Endothelial cell of umbilical vein (primary cell): ENCODE measurements around the gene KRR1. TPM values are rescaled to one million over a fixed set of nuclear protein-coding genes. Genes with fewer than 3 reads are reported as not detected.

Experiments used
- BruUV-seq: library from RNA; stranded (reverse); fragments of 400-500 nt; replicated peaks from 2 replicates; lab custom pipeline; 2021; lab: Mats Ljungman, UMichigan
- CTCF ChIA-PET: fragments of 300-600, 350-600 bp; sonication (Branson Sonifier 250); formaldehyde crosslinking; loops from one replicate; lab custom pipeline; 2021; ENCODE audit warnings: antibody characterized with exemption, inconsistent platforms; lab: Charles Lee
- POLR2A ChIA-PET: fragments of 300-600, 350-600 bp; sonication (Branson Sonifier 250); formaldehyde crosslinking; loops from one replicate; lab custom pipeline; 2021; ENCODE audit warnings: antibody characterized with exemption, inconsistent platforms; lab: Charles Lee
- DNase-seq: peaks from one replicate; pipeline ENCODE4 v3.0.0-alpha.2; 2011; ENCODE audit warnings: low read depth, low spot score
- FAIRE-seq: peaks from 2 replicates; lab custom pipeline; 2011; peaks lifted over from hg19 to GRCh38; lab: Jason Lieb, UNC
- H2AFZ ChIP-seq: 2 replicates; pipeline ENCODE4 v1.6.0; 2012; ENCODE audit warnings: low read depth, low read length, control low read depth, inconsistent platforms
- H3K27ac ChIP-seq: 2 replicates; pipeline ENCODE4 v1.5.1; 2011; ENCODE audit warnings: low read depth, mild to moderate bottlenecking, control low read depth, low read length, moderate library complexity; ENCODE audit not compliant: insufficient read depth
- H3K27me3 ChIP-seq, 2 experiments: 2 replicates each; pipeline versions ENCODE4 v1.6.0 to v1.6.1; 2011; ENCODE audit warnings: low read length in 2 of 2, mixed read lengths in 1 of 2; ENCODE audit not compliant: control insufficient read depth in 2 of 2, insufficient read depth in 2 of 2
- H3K36me3 ChIP-seq, 2 experiments: 2 replicates in 1 of 2; 3 replicates in 1 of 2; pipeline ENCODE4 v1.5.1; 2011; ENCODE audit warnings: low read length in 2 of 2, mild to moderate bottlenecking in 1 of 2, moderate library complexity in 1 of 2; ENCODE audit not compliant: control insufficient read depth in 2 of 2, insufficient read depth in 2 of 2; ENCODE audit errors: extremely low read depth in 1 of 2
- H3K4me1 ChIP-seq: 3 replicates; pipeline ENCODE4 v1.5.1; 2011; ENCODE audit warnings: mild to moderate bottlenecking, low read length; ENCODE audit not compliant: control insufficient read depth, insufficient read depth; ENCODE audit errors: extremely low read depth
- H3K4me2 ChIP-seq: 2 replicates; pipeline ENCODE4 v1.6.1; 2011; ENCODE audit warnings: low read length, control low read depth, mixed read lengths; ENCODE audit not compliant: insufficient read depth
- H3K4me3 ChIP-seq, 3 experiments: fragments of 200-600 bp in 1 of 3; sonication (generic), shearing (Covaris generic) in 1 of 3; replicated peaks in 1 of 3; 2 replicates each; pipeline ENCODE4 v1.5.1; 2011 to 2016; ENCODE audit warnings: control low read depth in 3 of 3, low read length in 3 of 3, mild to moderate bottlenecking in 2 of 3, inconsistent platforms in 1 of 3, low read depth in 1 of 3, moderate library complexity in 1 of 3; ENCODE audit not compliant: insufficient read depth in 1 of 3
- H3K79me2 ChIP-seq: 2 replicates; pipeline ENCODE4 v1.6.0; 2012; ENCODE audit warnings: low read length, inconsistent platforms; ENCODE audit not compliant: control insufficient read depth, insufficient read depth
- H3K9ac ChIP-seq: replicated peaks from 2 replicates; pipeline ENCODE3; 2011; ENCODE audit warnings: low read length, control low read depth; ENCODE audit not compliant: insufficient read depth; ENCODE audit errors: extremely low read depth
- H3K9me1 ChIP-seq: replicated peaks from 3 replicates; pipeline ENCODE4 v1.6.0; 2011; ENCODE audit warnings: mild to moderate bottlenecking, low read length; ENCODE audit not compliant: control insufficient read depth, insufficient read depth; ENCODE audit errors: extremely low read depth
- H3K9me3 ChIP-seq: replicated peaks from 2 replicates; pipeline ENCODE4 v1.5.1; 2012; ENCODE audit warnings: low read length, inconsistent platforms; ENCODE audit not compliant: control insufficient read depth, insufficient read depth
- H4K20me1 ChIP-seq: replicated peaks from 2 replicates; pipeline ENCODE3; 2011; ENCODE audit warnings: mild to moderate bottlenecking, low read length; ENCODE audit not compliant: control insufficient read depth, insufficient read depth; ENCODE audit errors: extremely low read depth
- EZH2 ChIP-seq: IDR thresholded peaks from 2 replicates; pipeline ENCODE4 v1.6.1; 2012; ENCODE audit warnings: borderline replicate concordance, low read depth, mild to moderate bottlenecking, moderate library complexity, low read length, inconsistent platforms; ENCODE audit not compliant: severe bottlenecking
- FOS ChIP-seq: IDR thresholded peaks from 2 replicates; pipeline ENCODE4 v1.6.1; 2011; ENCODE audit warnings: mild to moderate bottlenecking, low read length, moderate library complexity, borderline replicate concordance; ENCODE audit not compliant: insufficient read depth
- GATA2 ChIP-seq: IDR thresholded peaks from 2 replicates; pipeline ENCODE4 v1.7.0; 2011; ENCODE audit warnings: low read depth, mild to moderate bottlenecking, moderate library complexity, mixed read lengths, low read length; ENCODE audit not compliant: insufficient read length, insufficient read depth
- JUN ChIP-seq: IDR thresholded peaks from 2 replicates; pipeline ENCODE4 v1.6.1; 2011; ENCODE audit warnings: borderline replicate concordance, low read depth; ENCODE audit not compliant: insufficient read length, insufficient read depth
- MYC ChIP-seq: IDR thresholded peaks from one replicate; pipeline ENCODE4 v1.6.1; 2011; ENCODE audit warnings: mild to moderate bottlenecking, low read depth, low read length
- POLR2A ChIP-seq: IDR thresholded peaks from 2 replicates; pipeline ENCODE4 v1.6.1; 2012; ENCODE audit warnings: low read depth, mild to moderate bottlenecking, control low read depth, low read length
- POLR2AphosphoS5 ChIP-seq: IDR thresholded peaks from 2 replicates; pipeline ENCODE4 v1.6.1; 2012; ENCODE audit warnings: low read depth, mild to moderate bottlenecking, control low read depth, low read length, moderate library complexity; ENCODE audit not compliant: insufficient read depth
- dilution Hi-C: fragments of 300-500 bp; cut with MboI; formaldehyde crosslinking; loops from one replicate; pipeline ENCODE4 v1.15.0; 2019; ENCODE audit warnings: low sequenced_read_pairs; ENCODE audit not compliant: extremely low pct_ligation_motif_present
- intact Hi-C: fragments of 100-400 bp; cut with micrococcal nuclease; formaldehyde crosslinking; loops from one replicate; pipeline ENCODE4 v1.10.0; 2022
- polyA plus RNA-seq, 4 experiments: library from polyadenylated mRNA; depleted of rRNA in 3 of 4; stranded (reverse) in 3 of 4; unstranded in 1 of 4; fragments of >200 nt; gene quantifications; 2 replicates each; pipeline versions ENCODE4 v1.2.1 to v1.2.3, GENCODE V29; 2011 to 2012; ENCODE audit warnings: missing spikeins in 1 of 4
- total RNA-seq: library from RNA; stranded (reverse); gene quantifications from 2 replicates; pipeline ENCODE4 v1.2.3, GENCODE V29; 2021
- TF ChIP-seq, protein P1 (sequence below), 2 donors: IDR thresholded peaks; 1 replicate in 1 of 2; 2 replicates in 1 of 2; pipeline ENCODE4 v1.5.1; 2011; ENCODE audit warnings: low read length in 2 of 2, mild to moderate bottlenecking in 2 of 2, moderate library complexity in 2 of 2, control low read depth in 1 of 2, inconsistent platforms in 1 of 2, low read depth in 1 of 2; ENCODE audit not compliant: insufficient read depth in 1 of 2; ENCODE audit errors: extremely low read depth in 1 of 2
- TF ChIP-seq, protein P2 (sequence below): IDR thresholded peaks from 2 replicates; pipeline ENCODE4 v1.6.1; 2011; ENCODE audit not compliant: insufficient read depth, insufficient read length

Gene KRR1
- total and polyA plus RNA-seq, 2 donors (not counting 3 experiments of a cell fraction or from before 2014, with no cell fraction given), result 5.9 to 49.3 TPM

DNA sequence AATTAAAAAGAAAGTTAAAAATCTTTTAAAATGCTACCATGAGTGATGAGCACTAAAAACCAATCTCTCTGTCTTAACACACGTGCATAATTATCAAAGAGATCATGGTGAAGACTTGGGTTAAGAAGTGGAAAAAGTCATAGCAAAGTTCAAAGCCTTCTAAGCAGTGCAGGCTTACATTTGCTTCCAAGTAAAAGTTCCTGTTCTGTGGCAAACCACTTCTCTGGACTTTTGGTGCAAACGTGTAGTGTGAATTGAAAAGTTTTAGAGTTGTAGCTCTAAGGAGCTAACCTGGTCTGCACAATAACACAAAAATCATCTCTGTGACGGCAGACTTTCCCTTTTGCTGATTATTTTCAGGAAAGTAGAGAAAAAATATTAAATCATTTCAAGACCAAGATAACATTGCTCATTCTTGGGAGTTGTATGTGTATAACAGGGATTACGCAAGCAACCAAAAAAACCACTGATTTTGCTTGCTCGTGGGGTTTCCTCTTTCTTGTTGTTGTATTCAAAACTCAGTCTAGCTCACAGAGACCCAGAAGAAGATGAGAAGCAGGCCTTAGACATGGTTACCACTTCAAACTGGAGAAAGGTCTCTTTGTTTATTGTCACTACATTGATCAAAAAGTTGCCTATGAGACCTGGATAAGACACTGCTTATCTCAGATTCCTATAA is 33.2 kb downstream of the KRR1 start:
- CTCF ChIA-PET, result interaction anchor here (1.3 kb wide), 1 partner anchor 27 kb away, joined by 3 read pairs; no protein-coding TSS in a partner anchor
- H3K27ac ChIP-seq, result no peak overlapping the region

More for the DNA sequence above, 33.2 kb downstream of the KRR1 start:
- TF ChIP-seq MYC (no peak), POLR2AphosphoS5 (no peak), FOS (no peak), GATA2 (no peak), JUN (no peak), EZH2 (no peak), POLR2A (no peak)
- TF ChIP-seq, protein P1, sequence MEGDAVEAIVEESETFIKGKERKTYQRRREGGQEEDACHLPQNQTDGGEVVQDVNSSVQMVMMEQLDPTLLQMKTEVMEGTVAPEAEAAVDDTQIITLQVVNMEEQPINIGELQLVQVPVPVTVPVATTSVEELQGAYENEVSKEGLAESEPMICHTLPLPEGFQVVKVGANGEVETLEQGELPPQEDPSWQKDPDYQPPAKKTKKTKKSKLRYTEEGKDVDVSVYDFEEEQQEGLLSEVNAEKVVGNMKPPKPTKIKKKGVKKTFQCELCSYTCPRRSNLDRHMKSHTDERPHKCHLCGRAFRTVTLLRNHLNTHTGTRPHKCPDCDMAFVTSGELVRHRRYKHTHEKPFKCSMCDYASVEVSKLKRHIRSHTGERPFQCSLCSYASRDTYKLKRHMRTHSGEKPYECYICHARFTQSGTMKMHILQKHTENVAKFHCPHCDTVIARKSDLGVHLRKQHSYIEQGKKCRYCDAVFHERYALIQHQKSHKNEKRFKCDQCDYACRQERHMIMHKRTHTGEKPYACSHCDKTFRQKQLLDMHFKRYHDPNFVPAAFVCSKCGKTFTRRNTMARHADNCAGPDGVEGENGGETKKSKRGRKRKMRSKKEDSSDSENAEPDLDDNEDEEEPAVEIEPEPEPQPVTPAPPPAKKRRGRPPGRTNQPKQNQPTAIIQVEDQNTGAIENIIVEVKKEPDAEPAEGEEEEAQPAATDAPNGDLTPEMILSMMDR (IDR thresholded peaks at IDR 0.05; ENCODE audit: extremely low read depth in 1 of 2, insufficient read depth in 1 of 2, low read depth in 1 of 2, low read length in 2 of 2), result no peak
- TF ChIP-seq, protein P2, sequence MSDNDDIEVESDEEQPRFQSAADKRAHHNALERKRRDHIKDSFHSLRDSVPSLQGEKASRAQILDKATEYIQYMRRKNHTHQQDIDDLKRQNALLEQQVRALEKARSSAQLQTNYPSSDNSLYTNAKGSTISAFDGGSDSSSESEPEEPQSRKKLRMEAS, result no peak
- H3K4me3 ChIP-seq, result no peak overlapping the region
- no peak overlapping the region for H3K9ac ChIP-seq
- peaks cover 18% of the 10 kb centered on the region for H3K4me1 ChIP-seq
- no peak overlapping the region for H3K4me2 ChIP-seq
- no peaks in the 10 kb centered on the region for H3K9me3 ChIP-seq
- intact Hi-C loops (no loop called here), dilution Hi-C loops (no loop called here)
- no peaks in the 10 kb centered on the region for H3K9me1 ChIP-seq
- peaks cover 5 to 6% of the 10 kb centered on the region in 2 experiments for H3K27me3 ChIP-seq
- BruUV-seq, result no TSS peak
- H4K20me1 ChIP-seq, result no peaks in the 10 kb centered on the region
- peaks cover 14% of the 10 kb centered on the region for H3K79me2 ChIP-seq
- peaks cover 0 to 2% of the 10 kb centered on the region in 2 experiments for H3K36me3 ChIP-seq
- no peak overlapping the region for H2AFZ ChIP-seq
- DNase-seq (no peak), FAIRE-seq (no peak)
- POLR2A ChIA-PET, result no interaction called here
